SU-DHL-6 (cell line): ENCODE measurements around the gene NTRK2.
A peak's percentile ranks its signal among the peaks of the same experiment; 100 is the strongest.

ENCODE experiments used
- H2AFZ ChIP-seq: fragments of 200-600 bp; sonication (generic); 2 replicates; pipeline ENCODE4 v1.6.1; 2014; ENCODE audit warnings: low read depth, mild to moderate bottlenecking, moderate library complexity, mixed read lengths, antibody characterized with exemption, low read length; ENCODE audit not compliant: severe bottlenecking
- H3F3A ChIP-seq: fragments of 200-600 bp; shearing (Covaris generic); 2 replicates; pipeline ENCODE4 v1.6.0; 2016; ENCODE audit warnings: antibody characterized with exemption, mild to moderate bottlenecking; ENCODE audit not compliant: insufficient read depth
- H3K27ac ChIP-seq: fragments of 200-600 bp; sonication (generic); 2 replicates; pipeline ENCODE4 v1.5.1; 2016; ENCODE audit warnings: low read depth, mild to moderate bottlenecking, low read length, moderate library complexity, mixed read lengths
- H3K27me3 ChIP-seq: fragments of 200-600 bp; sonication (generic), shearing (Covaris generic); 2 replicates; pipeline ENCODE4 v1.6.0; 2014; ENCODE audit warnings: mild to moderate bottlenecking, low read length
- H3K36me3 ChIP-seq: fragments of 200-600 bp; sonication (generic); 2 replicates; pipeline ENCODE4 v1.6.1; 2014; ENCODE audit warnings: mild to moderate bottlenecking, low read length, mixed read lengths
- H3K4me2 ChIP-seq: fragments of 300-600, 200-600 bp; shearing (Covaris generic), sonication (generic); 2 replicates; pipeline ENCODE4 v1.6.0; 2014; ENCODE audit warnings: low read length, low read depth, mild to moderate bottlenecking; ENCODE audit not compliant: poor library complexity, severe bottlenecking
- H3K4me3 ChIP-seq: fragments of 200-600 bp; sonication (generic); 2 replicates; pipeline ENCODE4 v1.5.1; 2014; ENCODE audit warnings: antibody characterized with exemption, low read length, mild to moderate bottlenecking, mixed read lengths; ENCODE audit not compliant: insufficient read depth, poor library complexity, severe bottlenecking
- H3K79me2 ChIP-seq: fragments of 200-600 bp; sonication (generic); 2 replicates; pipeline ENCODE4 v1.6.1; 2014; ENCODE audit warnings: mild to moderate bottlenecking, low read length, moderate library complexity; ENCODE audit not compliant: insufficient read depth
- H3K9ac ChIP-seq: fragments of 200-600 bp; sonication (generic); 2 replicates; pipeline ENCODE4 v1.7.0; 2014; ENCODE audit warnings: mild to moderate bottlenecking, low read length
- H3K9me2 ChIP-seq: fragments of 200-600 bp; sonication (generic); replicated peaks from 2 replicates; pipeline ENCODE4 v1.6.1; 2014; ENCODE audit warnings: low read length; ENCODE audit not compliant: insufficient read depth
- H3K9me3 ChIP-seq: fragments of 200-600 bp; sonication (generic); 2 replicates; pipeline ENCODE4 v1.6.1; 2014; ENCODE audit warnings: low read length, mixed read lengths; ENCODE audit not compliant: insufficient read depth
- H4K20me1 ChIP-seq: fragments of 200-600 bp; sonication (generic); 2 replicates; pipeline ENCODE4 v1.6.1; 2014; ENCODE audit warnings: low read depth, mild to moderate bottlenecking, antibody characterized with exemption, low read length, moderate library complexity, mixed read lengths
- EZH2phosphoT487 ChIP-seq: fragments of 200-600 bp; sonication (generic), shearing (Covaris generic); conservative IDR thresholded peaks from 2 replicates; pipeline ENCODE4 v1.6.1; 2018; ENCODE audit warnings: mild to moderate bottlenecking, antibody characterized with exemption, low read length, moderate library complexity, mixed read lengths
- TF ChIP-seq, protein P1 (sequence below): fragments of 200-600 bp; sonication (generic); IDR thresholded peaks from one replicate; pipeline ENCODE4 v1.5.1; 2017; ENCODE audit warnings: antibody characterized with exemption, mild to moderate bottlenecking, low read length, moderate library complexity; ENCODE audit not compliant: insufficient read depth, poor library complexity, severe bottlenecking

NTRK2 gene

DNA sequence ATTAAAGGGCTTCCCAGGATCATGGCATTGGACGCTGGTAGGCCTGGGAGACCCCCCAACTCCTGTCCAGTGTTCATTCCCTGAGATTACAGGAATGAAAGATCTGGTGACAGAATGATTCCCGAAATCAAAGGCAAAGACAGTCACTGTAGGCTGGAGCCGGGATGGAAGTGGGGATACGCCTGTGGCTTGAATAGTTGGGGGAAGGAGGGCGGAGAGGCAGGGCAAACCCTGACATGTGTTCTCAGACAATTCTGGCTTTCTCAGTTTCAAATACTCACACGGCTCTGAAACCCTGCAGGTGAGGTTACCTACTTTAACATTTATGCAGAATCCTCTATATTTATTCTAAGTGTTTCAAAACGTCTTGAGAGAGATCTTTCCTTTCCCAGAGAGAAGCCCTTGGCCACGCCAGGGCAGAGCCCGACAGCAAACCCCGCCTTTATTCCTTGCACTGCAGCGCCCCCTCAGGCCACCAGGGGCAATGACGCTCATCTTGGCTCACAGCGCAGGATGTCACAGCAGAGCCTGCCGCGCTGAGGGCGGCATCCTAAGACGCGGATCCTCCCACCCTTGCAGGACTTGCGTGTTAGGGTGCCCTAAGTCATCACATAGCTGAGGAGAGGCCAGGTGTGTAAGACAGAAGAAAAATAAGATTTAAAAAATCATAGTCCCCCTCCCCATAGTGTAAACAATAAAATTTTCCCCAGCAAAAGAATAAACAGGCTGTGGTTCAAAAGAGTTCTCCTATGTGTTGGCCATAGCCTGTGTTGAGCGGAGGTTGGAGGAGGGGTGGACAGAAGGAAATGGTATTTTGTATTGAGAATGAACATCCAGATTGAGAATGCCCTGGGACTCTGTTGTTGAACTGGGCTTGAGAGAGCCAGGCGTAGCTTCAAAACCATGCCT is 284.5 kb downstream of the NTRK2 start:
- no peaks in the 10 kb centered on the region for H3K36me3 ChIP-seq
- H4K20me1 ChIP-seq, result no peaks in the 10 kb centered on the region
- no peak overlapping the region for H2AFZ ChIP-seq
- H3K4me2 ChIP-seq, result no peak overlapping the region
- no peak overlapping the region for H3K4me3 ChIP-seq
- no peak overlapping the region for H3K9ac ChIP-seq
- H3K9me2 ChIP-seq, result no peaks in the 10 kb centered on the region; the same call in 1 of the 2 replicates
- TF ChIP-seq, protein P1, sequence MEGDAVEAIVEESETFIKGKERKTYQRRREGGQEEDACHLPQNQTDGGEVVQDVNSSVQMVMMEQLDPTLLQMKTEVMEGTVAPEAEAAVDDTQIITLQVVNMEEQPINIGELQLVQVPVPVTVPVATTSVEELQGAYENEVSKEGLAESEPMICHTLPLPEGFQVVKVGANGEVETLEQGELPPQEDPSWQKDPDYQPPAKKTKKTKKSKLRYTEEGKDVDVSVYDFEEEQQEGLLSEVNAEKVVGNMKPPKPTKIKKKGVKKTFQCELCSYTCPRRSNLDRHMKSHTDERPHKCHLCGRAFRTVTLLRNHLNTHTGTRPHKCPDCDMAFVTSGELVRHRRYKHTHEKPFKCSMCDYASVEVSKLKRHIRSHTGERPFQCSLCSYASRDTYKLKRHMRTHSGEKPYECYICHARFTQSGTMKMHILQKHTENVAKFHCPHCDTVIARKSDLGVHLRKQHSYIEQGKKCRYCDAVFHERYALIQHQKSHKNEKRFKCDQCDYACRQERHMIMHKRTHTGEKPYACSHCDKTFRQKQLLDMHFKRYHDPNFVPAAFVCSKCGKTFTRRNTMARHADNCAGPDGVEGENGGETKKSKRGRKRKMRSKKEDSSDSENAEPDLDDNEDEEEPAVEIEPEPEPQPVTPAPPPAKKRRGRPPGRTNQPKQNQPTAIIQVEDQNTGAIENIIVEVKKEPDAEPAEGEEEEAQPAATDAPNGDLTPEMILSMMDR, result peak; percentile 64
- no peak for TF ChIP-seq EZH2phosphoT487
- no peaks in the 10 kb centered on the region for H3K79me2 ChIP-seq
- H3K27me3 ChIP-seq, result no peaks in the 10 kb centered on the region
- H3F3A ChIP-seq, result no peaks in the 10 kb centered on the region
- no peaks in the 10 kb centered on the region for H3K9me3 ChIP-seq
- no peak overlapping the region for H3K27ac ChIP-seq

- Histone ChIP-seq H3K4me3 (no peak overlapping the region), H3K27me3 (no peaks in the 10 kb centered on the region), H3K36me3 (no peaks in the 10 kb centered on the region), H3K9me3 (no peaks in the 10 kb centered on the region), H3K9me2 (no peaks in the 10 kb centered on the region; the same call in 1 of the 2 replicates), H3K4me2 (no peak overlapping the region), H4K20me1 (no peaks in the 10 kb centered on the region), H3K79me2 (no peaks in the 10 kb centered on the region), H2AFZ (no peak overlapping the region), H3K27ac (no peak overlapping the region), H3F3A (no peaks in the 10 kb centered on the region), H3K9ac (no peak overlapping the region)
- TF ChIP-seq, protein P1, result no peak
- TF ChIP-seq EZH2phosphoT487, result no peak
Observed at GRCh38 chr9:84955155-84955554, 285.6 kb downstream of the NTRK2 start.

GRCh38 chr9:84955971-84956370 is 286.4 kb downstream of the NTRK2 start:
- H3K4me2 ChIP-seq, result no peak overlapping the region
- no peaks in the 10 kb centered on the region; the same call in 1 of the 2 replicates for H3K9me2 ChIP-seq
- no peak overlapping the region for H3K4me3 ChIP-seq
- no peak overlapping the region for H3K9ac ChIP-seq
- no peak overlapping the region for H3K27ac ChIP-seq
- no peaks in the 10 kb centered on the region for H3K9me3 ChIP-seq
- H3K36me3 ChIP-seq, result no peaks in the 10 kb centered on the region
- H4K20me1 ChIP-seq, result no peaks in the 10 kb centered on the region
- no peaks in the 10 kb centered on the region for H3K79me2 ChIP-seq
- H3F3A ChIP-seq, result no peaks in the 10 kb centered on the region
- no peak overlapping the region for H2AFZ ChIP-seq
- H3K27me3 ChIP-seq, result no peaks in the 10 kb centered on the region
- no peak for TF ChIP-seq EZH2phosphoT487
- TF ChIP-seq, protein P1, result no peak
